GM12892 (cell line): Measurements from ENCODE around the gene SLC22A5.

Experiments
- POLR2A ChIP-seq: IDR thresholded peaks from 2 replicates; pipeline ENCODE4 v1.6.1; 2011; ENCODE audit warnings: low read depth, low read length, control low read depth
- POLR2AphosphoS5 ChIP-seq: IDR thresholded peaks from 2 replicates; pipeline ENCODE4 v1.6.1; 2011; ENCODE audit warnings: low read depth, low read length, control low read depth

DNA sequence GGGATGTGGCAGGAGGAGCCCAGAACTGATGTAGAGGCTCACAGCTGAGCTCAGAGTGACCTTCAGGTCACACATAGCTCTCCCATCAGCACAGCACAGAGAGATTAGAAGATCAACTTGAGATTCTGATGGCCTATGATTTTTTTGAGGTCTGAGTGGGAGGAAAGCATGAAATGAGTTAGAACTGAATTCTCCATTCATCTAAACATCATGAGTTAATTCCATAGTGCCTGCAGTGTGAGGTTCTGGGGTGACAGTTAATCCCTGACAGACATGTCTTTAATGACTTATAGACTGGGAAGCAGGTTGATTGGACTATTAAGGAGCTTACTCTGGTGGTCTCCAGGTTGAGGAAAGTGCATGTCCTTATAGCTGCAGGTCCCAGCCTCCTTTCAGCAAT is 22.4 kb downstream of the SLC22A5 start:
- TF ChIP-seq POLR2AphosphoS5 (no peak), POLR2A (no peak)
